Measurements from ENCODE around the gene MZF1. TPM values are rescaled to one million over a fixed set of nuclear protein-coding genes. Genes with fewer than 3 reads are reported as not detected.
A peak's percentile ranks its signal among the peaks of the same experiment; 100 is the strongest.

The MZF1 gene
- total and polyA plus RNA-seq, 9 of the 15 experiments (the other 6 are each of a cell fraction or from before 2014, with no cell fraction given), result 0.31 to 29.3 (median 11.5) TPM

DNA sequence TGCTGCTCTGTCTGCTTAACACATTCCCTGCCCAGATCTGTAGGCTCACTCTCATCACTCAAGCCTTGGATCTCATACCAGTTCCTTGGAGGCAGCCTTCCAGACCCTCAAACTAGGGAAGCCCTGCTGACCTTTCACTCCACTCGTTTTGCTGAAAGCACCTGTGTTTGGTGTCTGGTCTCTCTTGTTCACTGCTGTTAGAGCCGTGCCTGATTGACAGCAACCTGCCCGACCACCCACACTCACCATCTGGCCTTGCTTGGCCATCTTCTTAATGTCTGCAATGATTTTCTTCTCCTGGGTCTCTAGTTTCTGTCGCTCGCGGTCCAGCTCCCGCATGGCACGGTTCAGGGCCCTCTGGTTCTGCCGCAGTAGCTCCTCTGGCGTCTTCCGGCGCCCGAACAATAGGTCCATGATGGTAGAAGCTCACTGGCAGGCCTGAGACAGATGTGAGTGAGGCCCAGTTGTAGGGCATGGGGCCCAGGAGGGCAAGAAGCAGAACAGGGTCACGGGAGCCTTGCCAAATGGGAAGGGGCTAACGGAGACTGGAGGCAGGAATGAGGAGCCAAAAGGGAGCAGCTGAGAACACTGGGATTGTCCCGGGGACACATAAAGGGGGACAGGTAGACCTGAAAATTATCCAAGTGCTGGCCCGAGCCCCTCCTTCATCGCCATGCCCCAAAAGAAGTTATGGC is 19.2 kb downstream of the MZF1 start (continued):
- no peak for TF ChIP-seq RNF2 (IDR thresholded peaks at IDR 0.05)
- TF ChIP-seq KAT7 (CRISPR knock-in tag; IDR thresholded peaks at IDR 0.05; ENCODE audit: borderline replicate concordance), result no peak
- TF ChIP-seq ZNF175 (CRISPR knock-in tag; IDR thresholded peaks at IDR 0.05; ENCODE audit: low read depth), result no peak
- TF ChIP-seq, protein P1, sequence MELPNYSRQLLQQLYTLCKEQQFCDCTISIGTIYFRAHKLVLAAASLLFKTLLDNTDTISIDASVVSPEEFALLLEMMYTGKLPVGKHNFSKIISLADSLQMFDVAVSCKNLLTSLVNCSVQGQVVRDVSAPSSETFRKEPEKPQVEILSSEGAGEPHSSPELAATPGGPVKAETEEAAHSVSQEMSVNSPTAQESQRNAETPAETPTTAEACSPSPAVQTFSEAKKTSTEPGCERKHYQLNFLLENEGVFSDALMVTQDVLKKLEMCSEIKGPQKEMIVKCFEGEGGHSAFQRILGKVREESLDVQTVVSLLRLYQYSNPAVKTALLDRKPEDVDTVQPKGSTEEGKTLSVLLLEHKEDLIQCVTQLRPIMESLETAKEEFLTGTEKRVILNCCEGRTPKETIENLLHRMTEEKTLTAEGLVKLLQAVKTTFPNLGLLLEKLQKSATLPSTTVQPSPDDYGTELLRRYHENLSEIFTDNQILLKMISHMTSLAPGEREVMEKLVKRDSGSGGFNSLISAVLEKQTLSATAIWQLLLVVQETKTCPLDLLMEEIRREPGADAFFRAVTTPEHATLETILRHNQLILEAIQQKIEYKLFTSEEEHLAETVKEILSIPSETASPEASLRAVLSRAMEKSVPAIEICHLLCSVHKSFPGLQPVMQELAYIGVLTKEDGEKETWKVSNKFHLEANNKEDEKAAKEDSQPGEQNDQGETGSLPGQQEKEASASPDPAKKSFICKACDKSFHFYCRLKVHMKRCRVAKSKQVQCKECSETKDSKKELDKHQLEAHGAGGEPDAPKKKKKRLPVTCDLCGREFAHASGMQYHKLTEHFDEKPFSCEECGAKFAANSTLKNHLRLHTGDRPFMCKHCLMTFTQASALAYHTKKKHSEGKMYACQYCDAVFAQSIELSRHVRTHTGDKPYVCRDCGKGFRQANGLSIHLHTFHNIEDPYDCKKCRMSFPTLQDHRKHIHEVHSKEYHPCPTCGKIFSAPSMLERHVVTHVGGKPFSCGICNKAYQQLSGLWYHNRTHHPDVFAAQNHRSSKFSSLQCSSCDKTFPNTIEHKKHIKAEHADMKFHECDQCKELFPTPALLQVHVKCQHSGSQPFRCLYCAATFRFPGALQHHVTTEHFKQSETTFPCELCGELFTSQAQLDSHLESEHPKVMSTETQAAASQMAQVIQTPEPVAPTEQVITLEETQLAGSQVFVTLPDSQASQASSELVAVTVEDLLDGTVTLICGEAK (IDR thresholded peaks at IDR 0.05), result no peak
- TF ChIP-seq, protein P1 (CRISPR knock-in tag; IDR thresholded peaks at IDR 0.05), result no peak
- TF ChIP-seq NONO (IDR thresholded peaks at IDR 0.05; ENCODE audit: low read depth in 2 of 2, low read length in 1 of 2), result no peak
- no peak for TF ChIP-seq NCOR1 (IDR thresholded peaks at IDR 0.05)
- TF ChIP-seq ZSCAN29 (IDR thresholded peaks at IDR 0.05), result 0 out of 2 replicates have a peak, but pooled peaks have one; percentile 30
- TF ChIP-seq ZNF124 (CRISPR knock-in tag; IDR thresholded peaks at IDR 0.05), result no peak

Data from K562 (cell line).